Liver (tissue), 9 donors: ENCODE results near the gene CCDC71. TPM values are rescaled to one million over a fixed set of nuclear protein-coding genes. Genes with fewer than 3 reads are reported as not detected.
A peak's percentile ranks its signal among the peaks of the same experiment; 100 is the strongest.

ENCODE experiments used
- DNase-seq: peaks from one replicate; pipeline ENCODE4 v3.0.0-alpha.2; 2017; ENCODE audit warnings: low spot score
- H3K27ac ChIP-seq, 2 donors: one replicate each; pipeline ENCODE4 v1.7.0; 2013; ENCODE audit warnings: inconsistent platforms in 2 of 2, low read length in 2 of 2, control low read depth in 1 of 2, low read depth in 1 of 2, mild to moderate bottlenecking in 1 of 2
- H3K27me3 ChIP-seq, 4 donors: one replicate each; pipeline versions ENCODE4 v1.6.1 to v1.7.0; 2013; ENCODE audit warnings: low read length in 3 of 4, inconsistent platforms in 1 of 4, mild to moderate bottlenecking in 1 of 4, moderate library complexity in 1 of 4; ENCODE audit not compliant: control insufficient read depth in 4 of 4, insufficient read depth in 4 of 4
- H3K36me3 ChIP-seq, 4 donors: one replicate each; pipeline versions ENCODE4 v1.6.1 to v1.7.0; 2013; ENCODE audit warnings: low read length in 3 of 4, mild to moderate bottlenecking in 3 of 4, low read depth in 1 of 4, moderate library complexity in 1 of 4; ENCODE audit not compliant: control insufficient read depth in 4 of 4, insufficient read depth in 3 of 4
- H3K4me1 ChIP-seq, 4 donors: one replicate each; pipeline versions ENCODE4 v1.6.1 to v1.7.0; 2013; ENCODE audit warnings: low read length in 3 of 4, mild to moderate bottlenecking in 3 of 4, moderate library complexity in 1 of 4; ENCODE audit not compliant: control insufficient read depth in 4 of 4, insufficient read depth in 4 of 4
- H3K4me3 ChIP-seq, 3 donors: one replicate each; pipeline versions ENCODE4 v1.6.1 to v1.7.0; 2013; ENCODE audit warnings: low read length in 3 of 3, control low read depth in 1 of 3, low read depth in 1 of 3, mild to moderate bottlenecking in 1 of 3
- H3K9ac ChIP-seq, 2 donors: one replicate each; pipeline ENCODE4 v1.7.0; 2013; ENCODE audit warnings: low read length in 2 of 2, mild to moderate bottlenecking in 2 of 2, moderate library complexity in 2 of 2, control low read depth in 1 of 2, low read depth in 1 of 2
- H3K9me3 ChIP-seq, 4 donors: one replicate each; pipeline versions ENCODE4 v1.6.1 to v1.7.0; 2013; ENCODE audit warnings: low read length in 3 of 4; ENCODE audit not compliant: control insufficient read depth in 4 of 4
- CTCF ChIP-seq: fragments of 150-350 bp; IDR thresholded peaks from 2 replicates; pipeline ENCODE4 v1.5.1; 2017; ENCODE audit warnings: improper control_type of control experiment, low read depth, low read length; ENCODE audit not compliant: missing input control
- EGR1 ChIP-seq, 2 donors: IDR thresholded peaks; 2 replicates each; pipeline ENCODE4 v1.6.1; 2016 to 2018; ENCODE audit warnings: antibody characterized with exemption in 2 of 2, low read depth in 2 of 2
- FOXA1 ChIP-seq: IDR thresholded peaks from 2 replicates; pipeline ENCODE4 v1.6.1; 2016; ENCODE audit warnings: antibody characterized with exemption
- FOXA2 ChIP-seq: IDR thresholded peaks from 2 replicates; pipeline ENCODE4 v1.6.1; 2016; ENCODE audit warnings: antibody characterized with exemption
- GABPA ChIP-seq, 2 donors: IDR thresholded peaks in 1 of 2; conservative IDR thresholded peaks in 1 of 2; 2 replicates each; pipeline ENCODE4 v1.6.1; 2016; ENCODE audit warnings: antibody characterized with exemption in 2 of 2, mild to moderate bottlenecking in 1 of 2, moderate library complexity in 1 of 2
- HNF4A ChIP-seq, 2 donors: conservative IDR thresholded peaks; 2 replicates each; pipeline ENCODE4 v1.6.1; 2016; ENCODE audit warnings: antibody characterized with exemption in 2 of 2, mild to moderate bottlenecking in 2 of 2
- HNF4G ChIP-seq: IDR thresholded peaks from 2 replicates; pipeline ENCODE4 v1.6.1; 2016; ENCODE audit warnings: antibody characterized with exemption
- JUND ChIP-seq, 2 donors: IDR thresholded peaks; 2 replicates each; pipeline ENCODE4 v1.6.1; 2016; ENCODE audit warnings: antibody characterized with exemption in 2 of 2
- MAX ChIP-seq: IDR thresholded peaks from 2 replicates; pipeline ENCODE4 v1.6.1; 2016; ENCODE audit warnings: antibody characterized with exemption
- NR2F2 ChIP-seq: IDR thresholded peaks from 2 replicates; pipeline ENCODE4 v1.6.1; 2016; ENCODE audit warnings: antibody characterized with exemption
- RAD21 ChIP-seq, 2 donors: IDR thresholded peaks; 2 replicates each; pipeline ENCODE4 v1.6.1; 2016; ENCODE audit warnings: antibody characterized with exemption in 2 of 2, mild to moderate bottlenecking in 2 of 2
- RXRA ChIP-seq, 2 donors: IDR thresholded peaks; 2 replicates each; pipeline ENCODE4 v1.6.1; 2017 to 2018; ENCODE audit warnings: antibody characterized with exemption in 2 of 2, mild to moderate bottlenecking in 1 of 2
- SP1 ChIP-seq: IDR thresholded peaks from 2 replicates; pipeline ENCODE4 v1.6.1; 2018; ENCODE audit warnings: antibody characterized with exemption, mild to moderate bottlenecking
- TAF1 ChIP-seq: conservative IDR thresholded peaks from 2 replicates; pipeline ENCODE4 v1.6.1; 2016; ENCODE audit warnings: antibody characterized with exemption, mild to moderate bottlenecking
- YY1 ChIP-seq: IDR thresholded peaks from 2 replicates; pipeline ENCODE4 v1.6.1; 2016; ENCODE audit warnings: antibody characterized with exemption, mild to moderate bottlenecking
- ZBTB33 ChIP-seq: IDR thresholded peaks from 2 replicates; pipeline ENCODE4 v1.6.1; 2016; ENCODE audit warnings: antibody characterized with exemption
- WGBS: extraction: QIAGEN DNeasy Blood & Tissue Kit; methylation state at CpG from one replicate; pipeline ENCODE4 v1.1.7; 2013; 5-methylcytosine and 5-hydroxymethylcytosine counted together
- polyA plus RNA-seq, 2 donors: library from polyadenylated mRNA; stranded (reverse) in 1 of 2; unstranded in 1 of 2; fragments of 200-250 nt in 1 of 2; fragments of >200 nt in 1 of 2; fragmentation: Nextera tagmentation in 1 of 2; extraction: Ambion mirVana in 1 of 2; gene quantifications; one replicate each; pipeline versions ENCODE4 v1.2.1 to v1.2.3, GENCODE V29; 2013 to 2015
- total RNA-seq, 2 donors: library from RNA; depleted of rRNA; stranded (reverse); fragments of >200 nt; gene quantifications; one replicate each; pipeline ENCODE4 v1.2.3, GENCODE V29; 2014
- TF ChIP-seq, protein P1 (sequence below): IDR thresholded peaks from 2 replicates; pipeline ENCODE4 v1.6.1; 2016; ENCODE audit warnings: antibody characterized with exemption
- TF ChIP-seq, protein P2 (sequence below): IDR thresholded peaks from 2 replicates; pipeline ENCODE4 v1.6.1; 2016; ENCODE audit warnings: antibody characterized with exemption, mild to moderate bottlenecking
- donor health status: healthy.
- donor health status: healthy.
- donor health status: healthy.
- donor health status: healthy.
- donor health status: healthy.

Gene CCDC71
- total RNA-seq (10 to 100 TPM in 1 of 2 donors, 1 to 10 TPM in 1; 6.1 to 10.4 TPM), polyA plus RNA-seq (10 to 100 TPM in 1 of 2 donors, 1 to 10 TPM in 1; 1.1 to 10.7 TPM)

DNA sequence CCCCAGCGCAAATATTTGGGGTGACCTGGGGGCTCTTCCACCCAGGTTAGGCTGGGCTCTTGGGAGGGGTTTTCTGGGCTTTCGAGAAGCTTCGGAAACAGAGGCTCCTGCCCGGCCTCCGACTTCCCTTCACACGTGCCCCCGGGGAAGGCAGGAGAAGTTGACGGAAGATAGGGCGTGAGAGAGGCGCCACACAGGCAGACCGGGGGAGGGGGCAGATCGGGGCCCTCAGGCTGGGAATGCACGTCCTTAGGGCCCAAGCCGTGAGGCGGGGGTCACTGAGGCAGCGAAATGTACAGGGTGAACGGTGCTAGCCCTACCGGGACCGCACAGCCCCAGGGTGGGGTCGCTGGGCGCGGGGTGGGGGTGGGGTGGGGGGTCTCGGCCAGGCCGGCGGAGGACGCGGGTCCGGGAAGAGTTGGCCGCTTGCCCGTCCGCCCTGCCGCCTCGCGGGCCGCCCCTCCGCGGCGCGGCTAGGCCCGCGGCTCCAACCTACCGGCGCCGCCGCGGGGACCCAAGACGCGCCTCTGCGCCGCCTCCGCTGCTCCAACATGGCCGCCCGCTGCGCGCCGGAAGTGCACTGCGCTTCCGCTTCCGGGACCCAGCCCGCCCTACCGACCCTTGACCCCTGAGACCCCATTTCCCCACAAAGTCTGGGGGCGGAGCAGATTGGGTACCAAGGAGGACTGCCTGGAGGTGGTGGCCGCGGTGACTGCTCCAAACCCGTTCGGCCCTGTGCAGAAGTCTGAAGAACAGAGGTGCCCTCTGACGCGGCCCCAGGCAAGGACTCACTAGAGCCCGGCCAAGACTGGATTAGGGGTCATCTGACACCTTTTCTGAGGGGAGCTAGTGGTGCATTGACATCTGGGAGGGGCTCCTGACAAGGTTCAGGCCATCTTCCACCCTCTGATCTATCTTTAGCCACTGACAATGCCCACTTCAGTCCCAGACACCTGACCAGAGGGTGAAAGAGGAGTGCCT lies at the start of gene CCDC71:
Gene CCDC71 (minus strand): TSS at position 561 of the 981 bp plus-strand sequence. CDS start 2,123 bp downstream, outside the sequence.
- peak within 1 kb of the TSS; percentile 54 to 60 for H3K27ac ChIP-seq
- H3K36me3 ChIP-seq = peaks cover 0 to 14% (median 12%) of the 10 kb centered on the region in 4 donors
- 4% methylated on average over 69 of the region's 69 CpGs for WGBS
- H3K9ac ChIP-seq = peak within 1 kb of the TSS; percentile 71 to 80
- H3K9me3 ChIP-seq = no peaks in the 10 kb centered on the region
- no peak for TF ChIP-seq RAD21 (IDR thresholded peaks at IDR 0.05)
- TF ChIP-seq YY1 = peak; percentile 97
- TF ChIP-seq, protein P1, sequence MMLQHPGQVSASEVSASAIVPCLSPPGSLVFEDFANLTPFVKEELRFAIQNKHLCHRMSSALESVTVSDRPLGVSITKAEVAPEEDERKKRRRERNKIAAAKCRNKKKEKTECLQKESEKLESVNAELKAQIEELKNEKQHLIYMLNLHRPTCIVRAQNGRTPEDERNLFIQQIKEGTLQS = no peak
- TF ChIP-seq SP1 = no peak
- TF ChIP-seq ZBTB33 = no peak
- TF ChIP-seq HNF4G = peak; percentile 10
- no peak for TF ChIP-seq FOXA2
- peak; percentile 86 to 94 for TF ChIP-seq GABPA (IDR thresholded peaks at IDR 0.05 in 1 of 2, conservative IDR thresholded peaks at IDR 0.05 in 1 of 2)
- TF ChIP-seq RXRA (IDR thresholded peaks at IDR 0.05) = peak; percentile 22 to 35
- no peak for TF ChIP-seq JUND (IDR thresholded peaks at IDR 0.05)
- no peak for TF ChIP-seq MAX
- TF ChIP-seq NR2F2 = peak; percentile 96
- TF ChIP-seq TAF1 = no peak
- TF ChIP-seq HNF4A (conservative IDR thresholded peaks at IDR 0.05) = peak in 1 of 2 donors; percentile 60
- TF ChIP-seq, protein P2, sequence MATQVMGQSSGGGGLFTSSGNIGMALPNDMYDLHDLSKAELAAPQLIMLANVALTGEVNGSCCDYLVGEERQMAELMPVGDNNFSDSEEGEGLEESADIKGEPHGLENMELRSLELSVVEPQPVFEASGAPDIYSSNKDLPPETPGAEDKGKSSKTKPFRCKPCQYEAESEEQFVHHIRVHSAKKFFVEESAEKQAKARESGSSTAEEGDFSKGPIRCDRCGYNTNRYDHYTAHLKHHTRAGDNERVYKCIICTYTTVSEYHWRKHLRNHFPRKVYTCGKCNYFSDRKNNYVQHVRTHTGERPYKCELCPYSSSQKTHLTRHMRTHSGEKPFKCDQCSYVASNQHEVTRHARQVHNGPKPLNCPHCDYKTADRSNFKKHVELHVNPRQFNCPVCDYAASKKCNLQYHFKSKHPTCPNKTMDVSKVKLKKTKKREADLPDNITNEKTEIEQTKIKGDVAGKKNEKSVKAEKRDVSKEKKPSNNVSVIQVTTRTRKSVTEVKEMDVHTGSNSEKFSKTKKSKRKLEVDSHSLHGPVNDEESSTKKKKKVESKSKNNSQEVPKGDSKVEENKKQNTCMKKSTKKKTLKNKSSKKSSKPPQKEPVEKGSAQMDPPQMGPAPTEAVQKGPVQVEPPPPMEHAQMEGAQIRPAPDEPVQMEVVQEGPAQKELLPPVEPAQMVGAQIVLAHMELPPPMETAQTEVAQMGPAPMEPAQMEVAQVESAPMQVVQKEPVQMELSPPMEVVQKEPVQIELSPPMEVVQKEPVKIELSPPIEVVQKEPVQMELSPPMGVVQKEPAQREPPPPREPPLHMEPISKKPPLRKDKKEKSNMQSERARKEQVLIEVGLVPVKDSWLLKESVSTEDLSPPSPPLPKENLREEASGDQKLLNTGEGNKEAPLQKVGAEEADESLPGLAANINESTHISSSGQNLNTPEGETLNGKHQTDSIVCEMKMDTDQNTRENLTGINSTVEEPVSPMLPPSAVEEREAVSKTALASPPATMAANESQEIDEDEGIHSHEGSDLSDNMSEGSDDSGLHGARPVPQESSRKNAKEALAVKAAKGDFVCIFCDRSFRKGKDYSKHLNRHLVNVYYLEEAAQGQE = peak; percentile 11
- TF ChIP-seq CTCF = no peak
- no peak for TF ChIP-seq FOXA1
- no peak for TF ChIP-seq EGR1 (IDR thresholded peaks at IDR 0.05; ENCODE audit: low read depth in 2 of 2)
- H3K27me3 ChIP-seq = no peaks in the 10 kb centered on the region
- H3K4me1 ChIP-seq = peaks cover 18 to 41% (median 36%) of the 10 kb centered on the region in 4 donors
- peak; percentile 78 for DNase-seq
- H3K4me3 ChIP-seq = peak within 1 kb of the TSS; percentile 87 to 96 (median 91)
